Stimulated activated CD4-positive, alpha-beta T cell treated with anti-CD3 and anti-CD28 coated beads, Interleukin-4, amount 100 ng/mL, for 24 hours (primary cell): ENCODE data around the gene MIGA2.
"Not testable (repeated sequence)": the region's sequence is repeated elsewhere in the genome, so short reads cannot be mapped to it uniquely, and the experiment has no call there.

Source experiments
- DNase-seq: peaks from one replicate; pipeline ENCODE4 v3.0.0-alpha.2; 2020

The MIGA2 gene

GRCh38 chr9:129011170-129011569 lies 25.3 kb upstream of the MIGA2 start:
- DNase-seq: no peak

GRCh38 chr9:129011761-129012181 lies 24.7 kb upstream of the MIGA2 start:
- no peak for DNase-seq

GRCh38 chr9:129012343-129012742 lies 24.1 kb upstream of the MIGA2 start:
- DNase-seq: no peak

GRCh38 chr9:129012893-129013448 lies 23.5 kb upstream of the MIGA2 start:
- no peak for DNase-seq

- no peak for DNase-seq
Measured at GRCh38 chr9:129013674-129014073, 22.8 kb upstream of the MIGA2 start.

- no peak for DNase-seq
Measured at GRCh38 chr9:129014124-129014523, 22.3 kb upstream of the MIGA2 start.

GRCh38 chr9:129014608-129015007 lies 21.8 kb upstream of the MIGA2 start:
- DNase-seq: no peak

GRCh38 chr9:129021091-129021490 lies 15.3 kb upstream of the MIGA2 start:
- DNase-seq: no peak

- DNase-seq: no peak
Measured at GRCh38 chr9:129022037-129022436, 14.4 kb upstream of the MIGA2 start.

GRCh38 chr9:129023036-129023907 lies 13.2 kb upstream of the MIGA2 start:
- no peak for DNase-seq

- no peak for DNase-seq
Measured at GRCh38 chr9:129023908-129024233, 12.6 kb upstream of the MIGA2 start.

- no peak for DNase-seq
Measured at GRCh38 chr9:129026442-129027223, 9.8 kb upstream of the MIGA2 start.

GRCh38 chr9:129027224-129027684 lies 9.2 kb upstream of the MIGA2 start:
- no peak for DNase-seq

GRCh38 chr9:129027685-129028191 lies 8.7 kb upstream of the MIGA2 start:
- DNase-seq: no peak

- DNase-seq: peak; percentile 93
Measured at GRCh38 chr9:129028192-129028966, 8.0 kb upstream of the MIGA2 start, which contains the start of gene SH3GLB2. Gene SH3GLB2 (minus strand): TSS chr9:129028331. CDS start chr9:129028154, 177 bp downstream.

- DNase-seq: no peak
Measured at GRCh38 chr9:129030191-129030590, 6.2 kb upstream of the MIGA2 start.

- no peak for DNase-seq
Measured at GRCh38 chr9:129031514-129031913, 4.9 kb upstream of the MIGA2 start.

GRCh38 chr9:129032541-129033159 lies 3.8 kb upstream of the MIGA2 start:
- DNase-seq: no peak

GRCh38 chr9:129033216-129033615 lies 3.2 kb upstream of the MIGA2 start:
- no peak for DNase-seq

GRCh38 chr9:129035838-129036237 lies 588 bp upstream of the MIGA2 start:
- DNase-seq: not testable (repeated sequence)

GRCh38 chr9:129036923-129037766 lies 719 bp downstream of the MIGA2 start:
- no peak for DNase-seq
